ENCODE results near the gene TMEM132D. TPM values are rescaled to one million over a fixed set of nuclear protein-coding genes. Genes with fewer than 3 reads are reported as not detected.
A peak's percentile ranks its signal among the peaks of the same experiment; 100 is the strongest.

Gene TMEM132D
- total RNA-seq, 1 donor from 2014 or later: not detected

GRCh38 chr12:129700036-129700435 lies 203.8 kb downstream of the TMEM132D start:
- no peak overlapping the region for H3K4me3 ChIP-seq
- no peaks in the 10 kb centered on the region for H3K36me3 ChIP-seq

GRCh38 chr12:129696926-129697325 lies 206.9 kb downstream of the TMEM132D start:
- intact Hi-C loops (cut with DNase I): no loop called here
- Histone ChIP-seq H3K36me3 (no peaks in the 10 kb centered on the region), H3K4me1 (no peaks in the 10 kb centered on the region), H3K9me3 (no peaks in the 10 kb centered on the region), H3K27me3 (no peaks in the 10 kb centered on the region), H3K4me3 (no peak overlapping the region), H3K27ac (no peak overlapping the region)
- TF ChIP-seq, protein P1, sequence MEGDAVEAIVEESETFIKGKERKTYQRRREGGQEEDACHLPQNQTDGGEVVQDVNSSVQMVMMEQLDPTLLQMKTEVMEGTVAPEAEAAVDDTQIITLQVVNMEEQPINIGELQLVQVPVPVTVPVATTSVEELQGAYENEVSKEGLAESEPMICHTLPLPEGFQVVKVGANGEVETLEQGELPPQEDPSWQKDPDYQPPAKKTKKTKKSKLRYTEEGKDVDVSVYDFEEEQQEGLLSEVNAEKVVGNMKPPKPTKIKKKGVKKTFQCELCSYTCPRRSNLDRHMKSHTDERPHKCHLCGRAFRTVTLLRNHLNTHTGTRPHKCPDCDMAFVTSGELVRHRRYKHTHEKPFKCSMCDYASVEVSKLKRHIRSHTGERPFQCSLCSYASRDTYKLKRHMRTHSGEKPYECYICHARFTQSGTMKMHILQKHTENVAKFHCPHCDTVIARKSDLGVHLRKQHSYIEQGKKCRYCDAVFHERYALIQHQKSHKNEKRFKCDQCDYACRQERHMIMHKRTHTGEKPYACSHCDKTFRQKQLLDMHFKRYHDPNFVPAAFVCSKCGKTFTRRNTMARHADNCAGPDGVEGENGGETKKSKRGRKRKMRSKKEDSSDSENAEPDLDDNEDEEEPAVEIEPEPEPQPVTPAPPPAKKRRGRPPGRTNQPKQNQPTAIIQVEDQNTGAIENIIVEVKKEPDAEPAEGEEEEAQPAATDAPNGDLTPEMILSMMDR (IDR thresholded peaks at IDR 0.05): no peak
- TF ChIP-seq POLR2A (IDR thresholded peaks at IDR 0.05) (no peak), POLR2AphosphoS5 (IDR thresholded peaks at IDR 0.05; ENCODE audit: insufficient read depth in 1 of 2, low read depth in 1 of 2) (no peak)
- DNase-seq (ENCODE audit: extremely low spot score in 2 of 2): peak in 1 of 2 donors; percentile 20

More at GRCh38 chr12:129700036-129700435, 203.8 kb downstream of the TMEM132D start:
- intact Hi-C loops (cut with DNase I): no loop called here
- Histone ChIP-seq H3K27ac (no peak overlapping the region), H3K9me3 (no peaks in the 10 kb centered on the region), H3K27me3 (no peaks in the 10 kb centered on the region), H3K4me1 (no peaks in the 10 kb centered on the region)
- peak in 1 of 2 donors; percentile 34 for DNase-seq (ENCODE audit: extremely low spot score in 2 of 2)
- TF ChIP-seq, protein P1 (IDR thresholded peaks at IDR 0.05): no peak

DNA sequence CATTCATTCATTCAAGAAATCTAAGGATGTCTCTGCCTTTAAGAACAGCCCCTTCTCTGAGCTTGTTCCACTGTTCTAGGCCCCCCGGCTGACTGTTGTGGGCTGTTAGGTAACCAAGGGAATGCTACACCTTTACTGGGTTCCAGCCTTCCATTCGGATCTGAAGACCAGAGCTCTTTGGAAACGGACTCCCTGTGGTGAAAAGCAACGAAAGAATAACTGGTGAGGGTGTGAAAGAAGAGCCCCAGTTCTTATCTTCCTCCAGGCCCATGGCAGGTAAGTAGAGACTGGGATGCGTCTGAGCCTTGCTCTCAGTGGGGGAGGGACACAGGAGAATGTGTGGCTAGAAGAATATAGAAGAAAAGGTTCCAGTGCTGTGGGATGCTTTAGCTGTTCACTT lies 207.4 kb downstream of the TMEM132D start:
- H3K4me3 ChIP-seq: no peak overlapping the region
- DNase-seq (ENCODE audit: extremely low spot score in 2 of 2): peak in 1 of 2 donors; percentile 37
- H3K27me3 ChIP-seq: no peaks in the 10 kb centered on the region
- no peaks in the 10 kb centered on the region for H3K9me3 ChIP-seq
- no peak overlapping the region for H3K27ac ChIP-seq
- intact Hi-C loops (cut with DNase I): no loop called here
- TF ChIP-seq POLR2A (IDR thresholded peaks at IDR 0.05) (no peak), POLR2AphosphoS5 (IDR thresholded peaks at IDR 0.05; ENCODE audit: insufficient read depth in 1 of 2, low read depth in 1 of 2) (no peak)
- TF ChIP-seq, protein P1 (IDR thresholded peaks at IDR 0.05): no peak
- H3K4me1 ChIP-seq: no peaks in the 10 kb centered on the region
- H3K36me3 ChIP-seq: no peaks in the 10 kb centered on the region

DNA sequence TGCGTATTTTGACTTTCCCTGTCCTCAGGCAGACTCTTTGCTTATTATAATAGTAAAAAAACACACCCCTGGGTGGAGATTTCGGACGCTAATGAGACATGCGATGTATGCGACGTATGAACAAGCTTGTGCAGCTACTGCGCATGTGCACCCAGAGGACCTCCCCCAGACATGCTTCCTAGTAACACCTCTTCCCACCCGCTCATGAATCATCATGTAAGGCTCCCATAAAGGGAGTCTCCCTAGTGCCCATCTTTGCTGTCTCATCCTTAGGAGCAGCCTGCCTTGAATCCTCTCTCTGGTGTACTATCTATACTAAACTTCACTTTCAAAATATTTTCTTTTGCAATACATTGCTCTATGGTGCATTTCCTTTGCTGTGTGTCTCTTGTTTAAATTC lies 210.1 kb downstream of the TMEM132D start:
- Histone ChIP-seq H3K9me3 (no peaks in the 10 kb centered on the region), H3K27me3 (no peaks in the 10 kb centered on the region), H3K36me3 (no peaks in the 10 kb centered on the region), H3K4me3 (no peak overlapping the region), H3K4me1 (no peaks in the 10 kb centered on the region), H3K27ac (no peak overlapping the region)
- peak in 1 of 2 donors; percentile 25 for DNase-seq (ENCODE audit: extremely low spot score in 2 of 2)
- TF ChIP-seq POLR2A (IDR thresholded peaks at IDR 0.05) (no peak), POLR2AphosphoS5 (IDR thresholded peaks at IDR 0.05; ENCODE audit: insufficient read depth in 1 of 2, low read depth in 1 of 2) (no peak)
- TF ChIP-seq, protein P1 (IDR thresholded peaks at IDR 0.05): no peak
- intact Hi-C loops (cut with DNase I): no loop called here

GRCh38 chr12:129687731-129688130 lies 216.1 kb downstream of the TMEM132D start:
- H3K27ac ChIP-seq: no peak overlapping the region
- H3K4me3 ChIP-seq: no peak overlapping the region
- intact Hi-C loops (cut with DNase I): no loop called here
- H3K9me3 ChIP-seq: no peaks in the 10 kb centered on the region
- H3K4me1 ChIP-seq: no peaks in the 10 kb centered on the region
- no peak for DNase-seq (ENCODE audit: extremely low spot score in 2 of 2)
- TF ChIP-seq POLR2AphosphoS5 (IDR thresholded peaks at IDR 0.05; ENCODE audit: insufficient read depth in 1 of 2, low read depth in 1 of 2): no peak
- TF ChIP-seq, protein P1 (IDR thresholded peaks at IDR 0.05): no peak
- TF ChIP-seq POLR2A (IDR thresholded peaks at IDR 0.05): no peak
- H3K36me3 ChIP-seq: no peaks in the 10 kb centered on the region
- no peaks in the 10 kb centered on the region for H3K27me3 ChIP-seq

All from vagina (tissue), 2 donors.